Activated CD8-positive, alpha-beta memory T cell treated with anti-CD3 and anti-CD28 coated beads for 4 hours (primary cell): Measurements from ENCODE around the gene CHFR.
A peak's percentile ranks its signal among the peaks of the same experiment; 100 is the strongest.
"Not testable (repeated sequence)": the region's sequence is repeated elsewhere in the genome, so short reads cannot be mapped to it uniquely, and the experiment has no call there.

Source experiments
- DNase-seq, 2 donors: peaks; one replicate each; pipeline ENCODE4 v3.0.0-alpha.2; 2020; ENCODE audit warnings: low read depth in 2 of 2

CHFR gene

GRCh38 chr12:132887513-132888351, at the start of gene CHFR:
TSS of gene CHFR (minus strand) at chr12:132887605. CDS start at chr12:132887328, 277 bp downstream.
- peak; percentile 86 to 93 for DNase-seq

- not testable (repeated sequence) for DNase-seq
Measured at GRCh38 chr12:132936921-132937320, 49.5 kb upstream of the CHFR start.

- DNase-seq, result no peak
Measured at GRCh38 chr12:132936163-132936562, 48.8 kb upstream of the CHFR start.

DNA sequence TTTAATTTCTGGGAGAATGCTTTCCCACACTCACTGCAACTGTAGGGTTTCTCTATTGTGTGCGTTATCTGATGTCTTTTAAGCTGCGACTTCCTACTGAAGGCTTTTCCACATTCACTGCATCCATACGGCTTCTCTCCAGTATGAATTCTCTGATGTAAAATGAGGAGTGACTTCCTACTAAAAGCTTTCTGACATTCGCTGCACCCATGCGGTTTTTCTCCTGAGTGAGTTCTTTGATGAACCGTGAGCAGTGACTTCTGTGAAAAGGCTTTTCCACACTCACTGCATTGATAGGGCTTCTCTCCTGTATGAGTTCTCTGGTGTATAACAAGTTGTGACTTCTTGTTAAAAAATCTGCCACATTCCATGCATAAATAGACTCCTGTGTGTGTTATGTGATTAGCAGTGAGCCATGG, 39.0 kb upstream of the CHFR start:
- no peak for DNase-seq

GRCh38 chr12:132925597-132926414, 38.4 kb upstream of the CHFR start:
- DNase-seq, result no peak

- no peak for DNase-seq
Measured at GRCh38 chr12:132924356-132924755, 37.0 kb upstream of the CHFR start.

DNA sequence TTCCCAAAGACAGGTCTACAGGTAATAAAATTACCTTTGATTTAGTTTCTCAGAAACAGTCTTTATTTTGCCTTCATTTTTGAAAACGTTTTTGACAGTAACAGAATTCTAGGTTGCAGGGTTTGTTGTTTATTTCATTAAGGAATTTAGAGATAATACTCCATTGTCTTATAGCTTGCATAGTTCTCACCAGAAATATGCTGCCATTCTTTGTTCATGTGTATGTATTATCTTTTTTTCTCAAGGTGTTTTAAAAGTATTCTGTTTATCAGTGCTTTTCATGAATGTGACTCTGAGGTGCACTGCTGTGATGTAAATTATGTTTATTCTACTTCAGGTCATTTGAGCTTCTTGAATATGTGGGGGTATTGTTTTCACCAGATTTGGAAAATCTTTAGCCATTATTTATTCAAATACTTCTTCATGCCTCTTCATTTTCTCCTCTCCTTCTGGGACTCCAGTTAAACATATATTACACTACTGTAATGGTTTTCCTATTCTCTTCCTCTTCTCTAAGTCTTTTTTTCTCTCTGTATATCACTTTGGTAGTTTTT, 36.0 kb upstream of the CHFR start:
- no peak for DNase-seq

GRCh38 chr12:132922676-132923075, 35.3 kb upstream of the CHFR start:
- no peak for DNase-seq

- no peak for DNase-seq
Measured at GRCh38 chr12:132921685-132922084, 34.3 kb upstream of the CHFR start.

GRCh38 chr12:132918680-132919079, 31.3 kb upstream of the CHFR start:
- no peak for DNase-seq

GRCh38 chr12:132909030-132909368, 21.6 kb upstream of the CHFR start:
- DNase-seq, result no peak

DNA sequence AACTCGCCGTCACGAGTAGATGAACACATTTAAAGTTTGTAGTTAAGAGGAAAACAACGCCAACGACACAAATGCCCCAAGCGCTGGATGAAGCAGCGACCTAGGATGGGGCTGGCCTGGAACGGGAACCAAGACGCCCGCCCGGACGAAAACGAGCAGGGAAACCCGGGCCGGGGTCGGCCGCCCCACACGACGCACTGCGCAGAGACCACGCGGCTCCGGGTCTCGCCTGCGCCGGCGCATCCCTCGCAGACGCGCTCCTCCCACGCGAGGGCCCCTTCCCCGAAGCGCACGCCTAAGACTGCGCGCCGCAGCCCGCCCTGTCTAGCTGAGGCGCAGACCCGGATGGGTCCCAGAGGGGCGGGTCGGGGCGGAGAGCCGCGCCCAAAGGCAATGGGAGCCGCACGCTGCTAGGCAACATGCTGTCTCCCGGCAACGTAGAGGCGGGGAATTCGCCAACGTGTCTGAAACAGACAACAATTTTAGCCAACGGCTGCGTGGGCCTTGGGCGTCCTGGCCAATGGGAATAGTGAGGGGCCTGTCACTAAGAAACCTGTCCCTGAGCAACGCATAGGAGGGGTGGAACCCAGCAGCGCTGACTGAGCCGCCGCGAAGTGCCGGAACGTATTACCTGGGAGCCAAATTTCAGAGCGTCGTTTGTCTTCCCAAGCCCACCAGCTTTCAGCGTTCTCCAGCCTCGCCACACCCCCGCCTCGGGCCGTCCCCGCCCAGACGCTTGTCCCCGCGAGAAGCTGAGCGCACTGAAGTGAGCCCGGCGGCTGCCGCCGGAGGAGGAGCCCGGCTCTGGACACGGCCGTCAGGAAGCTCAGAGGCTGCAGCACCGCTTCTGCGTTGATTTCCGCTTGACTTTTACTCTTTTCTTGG, 21.0 kb upstream of the CHFR start:
- DNase-seq, result peak; percentile 93

DNA sequence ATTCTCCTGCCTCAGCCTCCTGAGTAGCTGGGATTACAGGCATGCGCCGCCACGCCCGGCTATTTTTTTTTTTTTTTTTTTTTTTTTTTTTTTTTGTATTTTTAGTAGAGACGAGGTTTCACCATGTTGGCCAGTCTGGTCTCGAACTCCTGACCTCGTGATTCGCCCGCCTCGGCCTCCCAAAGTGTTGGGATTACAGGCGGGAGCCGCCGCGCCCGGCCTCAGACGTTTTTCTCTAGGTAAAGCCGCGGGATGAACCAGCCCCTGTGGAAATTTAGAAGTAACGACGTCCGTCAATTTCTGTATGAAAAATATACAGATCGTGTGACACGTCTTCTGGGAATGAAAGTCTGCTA, 20.4 kb upstream of the CHFR start:
- not testable (repeated sequence) for DNase-seq

DNA sequence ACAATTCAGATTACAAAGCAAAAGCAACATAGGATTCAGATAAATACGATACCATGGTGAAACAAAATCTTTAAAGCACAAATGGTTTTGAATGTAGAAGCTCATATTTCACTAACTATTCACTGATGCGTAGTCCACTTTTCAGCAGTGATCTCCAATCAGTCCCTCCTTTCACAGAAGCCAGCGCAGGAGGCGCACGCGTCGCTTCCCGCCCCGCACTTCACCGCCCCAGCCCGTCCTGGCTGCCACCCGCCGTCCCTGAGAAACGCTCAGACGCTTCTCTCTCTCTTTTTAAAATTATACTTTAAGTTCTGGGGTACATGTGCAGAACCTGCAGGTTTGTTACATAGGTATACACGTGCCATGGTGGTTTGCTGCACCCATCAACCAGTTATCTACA, 19.8 kb upstream of the CHFR start:
- DNase-seq, result no peak

- peak; percentile 72 to 81 for DNase-seq
Measured at GRCh38 chr12:132904718-132905328, 17.4 kb upstream of the CHFR start.

GRCh38 chr12:132899033-132899432, 11.6 kb upstream of the CHFR start:
- DNase-seq, result no peak

- no peak for DNase-seq
Measured at GRCh38 chr12:132888852-132889251, 1.4 kb upstream of the CHFR start.

DNA sequence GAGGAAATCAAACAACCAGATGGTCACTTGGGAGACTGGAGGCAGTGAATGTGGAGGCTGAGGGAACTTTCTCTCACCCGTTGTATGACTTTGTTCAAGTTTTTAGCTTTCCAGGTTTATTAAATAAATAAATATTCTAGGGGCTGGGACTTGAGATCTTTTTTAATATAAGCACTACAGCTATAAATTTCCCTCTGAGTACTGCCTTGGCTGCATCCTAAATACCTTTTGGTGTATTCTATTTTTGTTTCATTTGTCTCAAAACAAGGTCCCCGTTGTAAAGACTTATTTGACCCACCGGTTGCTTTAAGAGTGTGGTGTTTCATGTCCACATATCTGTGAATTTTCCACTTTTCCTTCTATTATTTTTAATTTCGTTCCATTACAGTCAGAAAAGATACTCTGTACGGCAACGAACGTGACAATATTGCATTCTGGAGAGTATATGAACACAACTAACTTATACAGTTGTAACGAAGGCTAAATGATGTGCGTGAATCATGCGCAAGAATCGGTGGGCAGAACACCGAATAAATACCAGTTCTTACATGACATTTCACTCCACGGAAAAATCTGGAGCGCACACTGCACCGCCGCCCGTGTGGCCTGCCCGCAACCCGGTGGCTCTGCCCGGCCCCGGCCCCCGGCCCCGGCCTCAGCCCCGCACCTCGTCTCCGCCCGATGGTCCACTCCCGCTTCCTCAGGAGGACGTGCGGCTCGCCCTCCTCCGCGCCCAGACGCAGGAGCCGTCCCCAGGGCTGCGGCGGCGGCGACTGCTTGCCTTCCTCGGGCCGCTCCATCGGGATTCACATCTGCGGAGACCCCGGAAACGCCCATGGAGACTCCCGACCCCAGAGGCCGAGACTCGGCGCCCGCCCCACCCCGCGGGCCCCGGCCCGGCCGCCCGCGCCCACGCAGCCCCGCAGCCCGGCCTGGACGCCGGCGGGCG, 602 bp downstream of the CHFR start:
- DNase-seq, result no peak

DNA sequence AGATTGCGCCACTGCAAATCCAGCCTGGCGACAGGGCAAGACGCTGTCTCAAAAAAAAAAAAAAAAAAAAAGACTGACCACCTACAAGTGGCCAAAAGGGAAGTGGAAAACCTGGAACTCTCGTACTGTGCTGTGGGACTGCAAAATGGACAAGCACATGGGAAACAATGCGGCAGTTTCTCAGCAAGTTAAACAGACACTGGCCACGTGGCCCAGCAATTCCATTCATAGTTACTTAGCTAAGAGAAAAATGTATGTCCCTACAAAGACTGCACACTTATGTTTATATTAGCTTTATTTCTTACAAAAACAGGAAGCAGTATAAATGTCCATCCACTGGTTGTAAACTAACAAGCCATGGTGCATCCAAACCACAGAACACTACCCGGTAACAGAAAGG, 5.6 kb downstream of the CHFR start:
- DNase-seq, result no peak

- not testable (repeated sequence) for DNase-seq
Measured at GRCh38 chr12:132874620-132875019, 12.8 kb downstream of the CHFR start.
